ENCODE data around the gene SESN1.
A peak's percentile ranks its signal among the peaks of the same experiment; 100 is the strongest.

The SESN1 gene

GRCh38 chr6:109075934-109076333 lies 18.7 kb downstream of the SESN1 start:
- no peaks in the 10 kb centered on the region for H3K9me3 ChIP-seq (ENCODE audit: low read depth, low read length)
- H3K9ac ChIP-seq (ENCODE audit: insufficient read length), result peak overlapping the region; percentile 38
- no peak overlapping the region for H3K4me3 ChIP-seq
- no peak for DNase-seq (ENCODE audit: low read depth, low spot score)
- H3K36me3 ChIP-seq (ENCODE audit: insufficient read depth, low read length), result no peaks in the 10 kb centered on the region
- TF ChIP-seq EZH2 (IDR thresholded peaks at IDR 0.05) (no peak), FOXP2 (optimal IDR thresholded peaks at IDR 0.05; ENCODE audit: control extremely low read depth, extremely low read length, insufficient read depth) (no peak), POLR2AphosphoS5 (IDR thresholded peaks at IDR 0.05; ENCODE audit: borderline replicate concordance, low read depth, low read length) (no peak)
- H3K27ac ChIP-seq, result no peak overlapping the region

DNA sequence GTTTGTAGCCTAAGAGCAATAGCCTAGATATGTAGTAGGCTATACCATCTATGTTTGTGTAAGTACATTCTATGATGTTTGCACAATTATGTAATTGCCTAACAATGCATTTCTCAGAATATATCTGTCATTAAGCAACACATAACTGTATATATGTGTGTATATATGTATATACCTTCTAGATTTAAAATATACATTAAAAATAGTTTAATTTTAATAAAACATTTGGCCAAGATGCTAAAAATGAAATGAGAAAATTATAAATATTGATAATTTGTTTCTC lies 20.6 kb downstream of the SESN1 start:
- no peak overlapping the region for H3K4me3 ChIP-seq
- H3K36me3 ChIP-seq (ENCODE audit: insufficient read depth, low read length), result no peaks in the 10 kb centered on the region
- no peak overlapping the region for H3K9ac ChIP-seq (ENCODE audit: insufficient read length)
- no peak overlapping the region for H3K27ac ChIP-seq
- TF ChIP-seq POLR2AphosphoS5 (IDR thresholded peaks at IDR 0.05; ENCODE audit: borderline replicate concordance, low read depth, low read length), result no peak
- TF ChIP-seq EZH2 (IDR thresholded peaks at IDR 0.05), result no peak
- no peak for TF ChIP-seq FOXP2 (optimal IDR thresholded peaks at IDR 0.05; ENCODE audit: control extremely low read depth, extremely low read length, insufficient read depth)
- no peak for DNase-seq (ENCODE audit: low read depth, low spot score)
- H3K9me3 ChIP-seq (ENCODE audit: low read depth, low read length), result no peaks in the 10 kb centered on the region

- Histone ChIP-seq H3K36me3 (ENCODE audit: insufficient read depth, low read length) (no peaks in the 10 kb centered on the region), H3K9ac (ENCODE audit: insufficient read length) (no peak overlapping the region), H3K27ac (no peak overlapping the region), H3K4me3 (no peak overlapping the region), H3K9me3 (ENCODE audit: low read depth, low read length) (no peaks in the 10 kb centered on the region)
- DNase-seq (ENCODE audit: low read depth, low spot score), result peak; percentile 77
- no peak for TF ChIP-seq POLR2AphosphoS5 (IDR thresholded peaks at IDR 0.05; ENCODE audit: borderline replicate concordance, low read depth, low read length)
- no peak for TF ChIP-seq FOXP2 (optimal IDR thresholded peaks at IDR 0.05; ENCODE audit: control extremely low read depth, extremely low read length, insufficient read depth)
- no peak for TF ChIP-seq EZH2 (IDR thresholded peaks at IDR 0.05)
Observed at GRCh38 chr6:109073344-109074132, 21.1 kb downstream of the SESN1 start.

- Histone ChIP-seq H3K36me3 (ENCODE audit: insufficient read depth, low read length) (no peaks in the 10 kb centered on the region), H3K4me3 (no peak overlapping the region), H3K27ac (no peak overlapping the region), H3K9ac (ENCODE audit: insufficient read length) (no peak overlapping the region), H3K9me3 (ENCODE audit: low read depth, low read length) (no peaks in the 10 kb centered on the region)
- TF ChIP-seq POLR2AphosphoS5 (IDR thresholded peaks at IDR 0.05; ENCODE audit: borderline replicate concordance, low read depth, low read length) (no peak), EZH2 (IDR thresholded peaks at IDR 0.05) (no peak), FOXP2 (optimal IDR thresholded peaks at IDR 0.05; ENCODE audit: control extremely low read depth, extremely low read length, insufficient read depth) (no peak)
- no peak for DNase-seq (ENCODE audit: low read depth, low spot score)
Observed at GRCh38 chr6:109071125-109071917, 23.3 kb downstream of the SESN1 start.

DNA sequence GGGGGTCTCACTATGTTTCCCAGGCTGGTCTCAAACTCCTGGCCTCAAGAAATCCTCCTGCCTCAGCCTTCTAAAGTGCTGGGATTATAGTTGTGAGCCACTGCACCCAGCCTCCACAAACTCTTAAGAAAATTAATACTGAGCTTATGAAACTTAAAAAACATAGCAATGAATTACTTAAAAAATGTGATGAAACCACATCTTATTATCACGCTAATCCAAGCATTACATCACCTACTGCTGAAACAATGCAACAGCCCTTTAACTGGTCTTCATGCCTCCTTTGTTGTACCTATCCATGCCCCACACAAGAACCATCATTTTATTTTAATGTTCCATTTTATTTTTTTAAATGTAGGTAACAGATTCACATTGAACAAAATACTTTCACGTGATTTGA lies 24.9 kb downstream of the SESN1 start:
- Histone ChIP-seq H3K9me3 (ENCODE audit: low read depth, low read length) (no peaks in the 10 kb centered on the region), H3K27ac (no peak overlapping the region), H3K9ac (ENCODE audit: insufficient read length) (no peak overlapping the region), H3K4me3 (no peak overlapping the region), H3K36me3 (ENCODE audit: insufficient read depth, low read length) (no peaks in the 10 kb centered on the region)
- DNase-seq (ENCODE audit: low read depth, low spot score), result no peak
- TF ChIP-seq FOXP2 (optimal IDR thresholded peaks at IDR 0.05; ENCODE audit: control extremely low read depth, extremely low read length, insufficient read depth) (no peak), EZH2 (IDR thresholded peaks at IDR 0.05) (no peak), POLR2AphosphoS5 (IDR thresholded peaks at IDR 0.05; ENCODE audit: borderline replicate concordance, low read depth, low read length) (no peak)

DNA sequence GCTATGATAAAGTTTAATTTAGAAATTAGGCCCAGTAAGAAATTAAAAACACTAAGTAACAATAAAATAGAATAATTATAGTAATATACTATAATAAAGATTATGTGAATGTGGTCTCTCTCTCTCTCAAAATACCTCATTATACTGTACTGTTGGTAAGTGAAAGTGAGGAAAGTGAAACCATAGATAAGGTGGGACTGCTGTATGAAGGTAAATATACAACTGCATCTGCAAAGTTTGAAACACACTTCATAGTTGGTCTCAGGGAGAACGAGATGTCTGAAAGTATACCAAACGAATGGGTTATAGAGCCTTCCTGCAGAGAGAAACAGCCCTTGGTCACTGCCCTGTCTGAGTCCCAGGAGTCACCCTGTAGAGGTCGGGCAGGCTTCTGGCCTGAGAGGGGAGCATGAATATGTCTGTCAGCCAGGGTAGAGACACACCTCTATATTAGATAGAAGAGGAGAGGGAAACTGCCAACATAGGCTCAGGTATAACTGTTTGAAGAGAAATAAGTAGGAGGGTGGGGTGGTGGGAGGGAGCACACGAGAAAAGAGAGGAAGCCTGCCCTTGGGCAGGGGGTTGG lies 31.8 kb downstream of the SESN1 start:
- TF ChIP-seq POLR2AphosphoS5 (IDR thresholded peaks at IDR 0.05; ENCODE audit: borderline replicate concordance, low read depth, low read length), result no peak
- TF ChIP-seq EZH2 (IDR thresholded peaks at IDR 0.05), result no peak
- TF ChIP-seq FOXP2 (optimal IDR thresholded peaks at IDR 0.05; ENCODE audit: control extremely low read depth, extremely low read length, insufficient read depth), result no peak
- no peak overlapping the region for H3K4me3 ChIP-seq
- no peak overlapping the region for H3K27ac ChIP-seq
- no peaks in the 10 kb centered on the region for H3K9me3 ChIP-seq (ENCODE audit: low read depth, low read length)
- DNase-seq (ENCODE audit: low read depth, low spot score), result no peak
- no peaks in the 10 kb centered on the region for H3K36me3 ChIP-seq (ENCODE audit: insufficient read depth, low read length)
- no peak overlapping the region for H3K9ac ChIP-seq (ENCODE audit: insufficient read length)

DNA sequence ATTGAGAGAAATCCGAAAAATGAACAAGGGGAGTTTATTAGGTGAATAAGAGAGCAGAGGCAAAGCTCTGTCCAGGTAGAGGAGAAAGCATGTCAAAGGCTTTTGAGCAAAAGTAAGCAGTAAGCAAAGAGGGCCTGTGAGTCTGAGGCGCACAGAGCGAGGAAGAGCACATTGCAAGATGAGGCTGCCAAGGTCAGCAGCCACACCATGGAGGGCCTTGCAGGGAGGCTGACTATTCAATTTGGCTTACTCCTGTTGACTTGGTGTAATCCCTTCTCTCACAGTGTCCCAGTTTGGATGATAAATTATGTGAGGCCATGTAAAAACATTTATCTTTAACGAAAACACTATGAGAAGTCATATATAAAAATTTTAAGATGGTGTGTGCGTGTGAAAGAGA lies 32.4 kb downstream of the SESN1 start:
- no peak for DNase-seq (ENCODE audit: low read depth, low spot score)
- Histone ChIP-seq H3K9ac (ENCODE audit: insufficient read length) (no peak overlapping the region), H3K27ac (no peak overlapping the region), H3K36me3 (ENCODE audit: insufficient read depth, low read length) (no peaks in the 10 kb centered on the region), H3K4me3 (no peak overlapping the region), H3K9me3 (ENCODE audit: low read depth, low read length) (no peaks in the 10 kb centered on the region)
- no peak for TF ChIP-seq POLR2AphosphoS5 (IDR thresholded peaks at IDR 0.05; ENCODE audit: borderline replicate concordance, low read depth, low read length)
- no peak for TF ChIP-seq FOXP2 (optimal IDR thresholded peaks at IDR 0.05; ENCODE audit: control extremely low read depth, extremely low read length, insufficient read depth)
- no peak for TF ChIP-seq EZH2 (IDR thresholded peaks at IDR 0.05)

DNA sequence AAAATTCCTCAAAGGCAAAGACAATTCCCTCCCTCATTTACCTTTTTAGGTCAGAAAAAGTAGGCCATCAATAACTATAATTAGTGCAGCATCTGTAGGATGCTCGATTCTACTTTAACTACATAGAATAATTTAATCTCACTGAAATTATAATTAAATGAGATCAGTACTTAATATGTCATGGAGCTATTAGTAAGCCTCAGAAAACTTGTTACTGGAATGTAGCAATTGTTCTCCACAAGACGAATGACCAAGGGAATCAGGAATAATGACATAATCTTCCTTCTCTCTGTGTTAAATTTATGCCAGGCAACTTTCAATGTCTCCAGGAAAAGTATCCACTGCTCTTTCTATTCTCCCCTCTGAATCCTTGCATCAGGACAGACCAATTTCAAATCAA lies 34.1 kb downstream of the SESN1 start:
- no peak for DNase-seq (ENCODE audit: low read depth, low spot score)
- Histone ChIP-seq H3K4me3 (no peak overlapping the region), H3K9me3 (ENCODE audit: low read depth, low read length) (no peaks in the 10 kb centered on the region), H3K36me3 (ENCODE audit: insufficient read depth, low read length) (no peaks in the 10 kb centered on the region), H3K27ac (no peak overlapping the region), H3K9ac (ENCODE audit: insufficient read length) (no peak overlapping the region)
- TF ChIP-seq EZH2 (IDR thresholded peaks at IDR 0.05), result no peak
- no peak for TF ChIP-seq FOXP2 (optimal IDR thresholded peaks at IDR 0.05; ENCODE audit: control extremely low read depth, extremely low read length, insufficient read depth)
- TF ChIP-seq POLR2AphosphoS5 (IDR thresholded peaks at IDR 0.05; ENCODE audit: borderline replicate concordance, low read depth, low read length), result no peak

All from SK-N-MC (cell line).